Measurements from ENCODE around the gene CTSA. TPM values are rescaled to one million over a fixed set of nuclear protein-coding genes. Genes with fewer than 3 reads are reported as not detected.

CTSA gene
- total RNA-seq, 1 experiment from 2014 or later, result 109 TPM

DNA sequence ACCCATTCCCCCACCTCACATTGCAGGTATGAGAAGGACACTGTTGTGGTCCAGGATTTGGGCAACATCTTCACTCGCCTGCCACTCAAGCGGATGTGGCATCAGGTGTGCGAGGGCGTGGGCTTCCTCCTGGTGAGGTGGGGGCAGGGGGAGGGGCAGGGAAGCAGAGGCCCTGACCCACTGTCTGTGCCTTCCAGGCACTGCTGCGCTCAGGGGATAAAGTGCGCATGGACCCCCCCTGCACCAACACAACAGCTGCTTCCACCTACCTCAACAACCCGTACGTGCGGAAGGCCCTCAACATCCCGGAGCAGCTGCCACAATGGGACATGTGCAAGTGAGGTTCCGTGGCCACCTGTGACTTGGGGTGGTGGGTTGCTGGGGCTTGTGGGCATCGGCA is 3.7 kb downstream of the CTSA start:
- intact Hi-C loops (cut with micrococcal nuclease), result no loop called here

GRCh38 chr20:45896641-45897161 is 5.6 kb downstream of the CTSA start:
- Histone ChIP-seq H3K36me3 (ENCODE audit: control insufficient read depth in 1 of 2, insufficient read depth in 2 of 2, low read length in 2 of 2) (peaks cover 6 to 21% of the 10 kb centered on the region in 2 experiments; a peak in 3 of 4 replicates), H4K20me1 (ENCODE audit: insufficient read depth) (no peaks in the 10 kb centered on the region), H3K9ac (ENCODE audit: low read length) (no peak overlapping the region), H3K79me2 (ENCODE audit: insufficient read depth, low read length) (peaks cover 2% of the 10 kb centered on the region; the same call in 1 of the 2 replicates), H3K9me2 (ENCODE audit: insufficient read depth) (no peaks in the 10 kb centered on the region), H3K4me2 (ENCODE audit: low read length) (no peak overlapping the region), H3K27me3 (ENCODE audit: insufficient read depth, low read length) (no peaks in the 10 kb centered on the region), H3K4me1 (ENCODE audit: control insufficient read depth in 1 of 2, insufficient read depth in 2 of 2, low read length in 2 of 2) (peaks cover 7 to 10% of the 10 kb centered on the region in 2 experiments; a peak in 3 of 4 replicates), H3K27ac (ENCODE audit: low read depth, low read length) (no peak overlapping the region), H3K9me3 (ENCODE audit: control insufficient read depth in 1 of 2, insufficient read depth in 1 of 2, low read depth in 1 of 2, low read length in 2 of 2) (no peaks in the 10 kb centered on the region), H3K4me3 (replicated peaks in 1 of 2; ENCODE audit: low read depth in 1 of 2, low read length in 2 of 2) (no peak overlapping the region), H2AFZ (ENCODE audit: low read depth, low read length, poor library complexity, severe bottlenecking) (no peak overlapping the region)
- BruUV-seq (replicated peaks), result no TSS peak
- TF ChIP-seq SIN3A (IDR thresholded peaks at IDR 0.05; ENCODE audit: low read depth) (no peak), YY1 (IDR thresholded peaks at IDR 0.05; ENCODE audit: extremely low read depth, insufficient replicate concordance, low read depth, low read length) (no peak), ELF1 (IDR thresholded peaks at IDR 0.05; ENCODE audit: borderline replicate concordance, low read depth) (no peak), POLR2AphosphoS5 (IDR thresholded peaks at IDR 0.05; ENCODE audit: low read depth, low read length) (no peak), EZH2phosphoT487 (IDR thresholded peaks at IDR 0.05; ENCODE audit: borderline replicate concordance) (no peak)
- TF ChIP-seq, protein P1, sequence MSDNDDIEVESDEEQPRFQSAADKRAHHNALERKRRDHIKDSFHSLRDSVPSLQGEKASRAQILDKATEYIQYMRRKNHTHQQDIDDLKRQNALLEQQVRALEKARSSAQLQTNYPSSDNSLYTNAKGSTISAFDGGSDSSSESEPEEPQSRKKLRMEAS (IDR thresholded peaks at IDR 0.05), result no peak
- RAD21 ChIA-PET (ENCODE audit: low non-redundant PET in 1 of 2, low total read pairs in 2 of 2, uncharacterized antibody in 2 of 2, unreplicated experiment in 2 of 2), result no interaction called here
- CTCF ChIA-PET, result no interaction called here
- ATAC-seq (no peak), DNase-seq (ENCODE audit: low read depth, low spot score) (no peak)
- intact Hi-C loops (cut with micrococcal nuclease), result no loop called here
- POLR2A ChIA-PET, result no interaction called here

More for the DNA sequence above, 3.7 kb downstream of the CTSA start:
- ChIA-PET POLR2A (no interaction called here), RAD21 (ENCODE audit: low non-redundant PET in 1 of 2, low total read pairs in 2 of 2, uncharacterized antibody in 2 of 2, unreplicated experiment in 2 of 2) (no interaction called here), CTCF (no interaction called here)
- BruUV-seq (replicated peaks), result no TSS peak
- Histone ChIP-seq H3K4me1 (ENCODE audit: control insufficient read depth in 1 of 2, insufficient read depth in 2 of 2, low read length in 2 of 2) (peaks cover 10 to 18% of the 10 kb centered on the region in 2 experiments; a peak in 3 of 4 replicates), H3K36me3 (ENCODE audit: control insufficient read depth in 1 of 2, insufficient read depth in 2 of 2, low read length in 2 of 2) (peaks cover 6 to 21% of the 10 kb centered on the region in 2 experiments; a peak in 3 of 4 replicates), H3K9ac (ENCODE audit: low read length) (no peak overlapping the region), H3K9me2 (ENCODE audit: insufficient read depth) (no peaks in the 10 kb centered on the region), H3K79me2 (ENCODE audit: insufficient read depth, low read length) (peaks cover 4% of the 10 kb centered on the region; the same call in 1 of the 2 replicates), H3K27me3 (ENCODE audit: insufficient read depth, low read length) (no peaks in the 10 kb centered on the region), H4K20me1 (ENCODE audit: insufficient read depth) (no peaks in the 10 kb centered on the region), H3K4me3 (replicated peaks in 1 of 2; ENCODE audit: low read depth in 1 of 2, low read length in 2 of 2) (no peak overlapping the region), H2AFZ (ENCODE audit: low read depth, low read length, poor library complexity, severe bottlenecking) (no peak overlapping the region), H3K9me3 (ENCODE audit: control insufficient read depth in 1 of 2, insufficient read depth in 1 of 2, low read depth in 1 of 2, low read length in 2 of 2) (no peaks in the 10 kb centered on the region), H3K27ac (ENCODE audit: low read depth, low read length) (no peak overlapping the region), H3K4me2 (ENCODE audit: low read length) (no peak overlapping the region)
- TF ChIP-seq POLR2A (IDR thresholded peaks at IDR 0.05; ENCODE audit: borderline replicate concordance, extremely low read depth, insufficient read depth, insufficient read length), result no peak
- TF ChIP-seq ELF1 (IDR thresholded peaks at IDR 0.05; ENCODE audit: borderline replicate concordance, low read depth), result no peak
- TF ChIP-seq JUND (IDR thresholded peaks at IDR 0.05), result no peak
- no peak for TF ChIP-seq SP1 (IDR thresholded peaks at IDR 0.05; ENCODE audit: low read depth)
- TF ChIP-seq EZH2phosphoT487 (IDR thresholded peaks at IDR 0.05; ENCODE audit: borderline replicate concordance), result no peak
- TF ChIP-seq FOSL1 (IDR thresholded peaks at IDR 0.05; ENCODE audit: low read depth), result no peak
- no peak for TF ChIP-seq ZFX (IDR thresholded peaks at IDR 0.05)
- no peak for TF ChIP-seq ZNF274 (IDR thresholded peaks at IDR 0.05; ENCODE audit: low read depth, low read length)
- no peak for ATAC-seq
- DNase-seq (ENCODE audit: low read depth, low spot score), result no peak
